Cardiac muscle cell (in vitro differentiated cells and primary cell): ENCODE data around the gene CHIA. TPM values are rescaled to one million over a fixed set of nuclear protein-coding genes. Genes with fewer than 3 reads are reported as not detected.

Experiments used
- DNase-seq, 2 donors: peaks; one replicate each; pipeline versions ENCODE4 v3.0.0 to v3.0.0-alpha.2; 2010 to 2017; ENCODE audit warnings: low read depth in 1 of 2, low spot score in 1 of 2
- H3K27ac ChIP-seq: fragments of 200-600 bp; sonication (generic); 2 replicates; pipeline ENCODE4 v1.5.1; 2016
- H3K27me3 ChIP-seq: fragments of 200-600 bp; sonication (generic); 2 replicates; pipeline ENCODE4 v1.6.0; 2016; ENCODE audit warnings: control low read depth
- H3K36me3 ChIP-seq: fragments of 200-600 bp; sonication (generic); 2 replicates; pipeline ENCODE4 v1.5.1; 2016; ENCODE audit warnings: control low read depth
- H3K4me1 ChIP-seq: fragments of 200-600 bp; sonication (generic); 2 replicates; pipeline ENCODE4 v1.8.1; 2017; ENCODE audit warnings: low read depth, mild to moderate bottlenecking, mixed run types
- H3K4me3 ChIP-seq: fragments of 200-600 bp; sonication (generic); 2 replicates; pipeline ENCODE4 v1.5.1; 2016; ENCODE audit warnings: mild to moderate bottlenecking
- H3K9me3 ChIP-seq: fragments of 200-600 bp; sonication (generic); 2 replicates; pipeline ENCODE4 v1.5.1; 2017; ENCODE audit warnings: low read depth, mild to moderate bottlenecking, control low read depth
- CTCF ChIP-seq: IDR thresholded peaks from 2 replicates; pipeline ENCODE4 v1.5.1; 2012; ENCODE audit warnings: low read depth, mild to moderate bottlenecking, low read length
- polyA plus RNA-seq: library from polyadenylated mRNA; unstranded; fragments of >200 nt; fragmentation: Nextera tagmentation; extraction: Ambion mirVana; gene quantifications from 2 replicates; pipeline ENCODE4 v1.2.1, GENCODE V29; 2016
- total RNA-seq: library from RNA; depleted of rRNA; stranded (reverse); fragments of >200 nt; gene quantifications from 2 replicates; pipeline ENCODE4 v1.2.3, GENCODE V29; 2016

CHIA gene
- total and polyA plus RNA-seq, 2 experiments from 2014 or later, result not detected

GRCh38 chr1:111302374-111302773, 11.7 kb downstream of the CHIA start:
- Histone ChIP-seq H3K4me3 (no peak overlapping the region), H3K27ac (no peak overlapping the region), H3K9me3 (no peaks in the 10 kb centered on the region), H3K36me3 (no peaks in the 10 kb centered on the region), H3K4me1 (no peaks in the 10 kb centered on the region), H3K27me3 (no peaks in the 10 kb centered on the region)
- no peak for TF ChIP-seq CTCF
- DNase-seq, result no peak

GRCh38 chr1:111309690-111310089, 19.0 kb downstream of the CHIA start:
- TF ChIP-seq CTCF, result no peak
- H3K4me1 ChIP-seq, result no peaks in the 10 kb centered on the region
- no peak overlapping the region for H3K27ac ChIP-seq
- DNase-seq, result no peak
- no peaks in the 10 kb centered on the region for H3K27me3 ChIP-seq
- no peaks in the 10 kb centered on the region for H3K36me3 ChIP-seq
- H3K4me3 ChIP-seq, result no peak overlapping the region
- no peaks in the 10 kb centered on the region for H3K9me3 ChIP-seq

- no peak for TF ChIP-seq CTCF
Observed at GRCh38 chr1:111318523-111318922, 27.9 kb downstream of the CHIA start.

GRCh38 chr1:111320066-111320879, 29.6 kb downstream of the CHIA start:
- H3K9me3 ChIP-seq, result no peaks in the 10 kb centered on the region
- no peaks in the 10 kb centered on the region for H3K27me3 ChIP-seq
- no peaks in the 10 kb centered on the region for H3K36me3 ChIP-seq
- no peak for TF ChIP-seq CTCF
- no peak overlapping the region for H3K4me3 ChIP-seq
- H3K27ac ChIP-seq, result no peak overlapping the region
- H3K4me1 ChIP-seq, result no peaks in the 10 kb centered on the region
- no peak for DNase-seq

More at GRCh38 chr1:111318523-111318922, 27.9 kb downstream of the CHIA start:
- Histone ChIP-seq H3K36me3 (no peaks in the 10 kb centered on the region), H3K27ac (no peak overlapping the region), H3K9me3 (no peaks in the 10 kb centered on the region), H3K27me3 (no peaks in the 10 kb centered on the region), H3K4me1 (no peaks in the 10 kb centered on the region), H3K4me3 (no peak overlapping the region)
- DNase-seq, result no peak

GRCh38 chr1:111323231-111323630, 32.6 kb downstream of the CHIA start:
- no peak for TF ChIP-seq CTCF
- H3K4me3 ChIP-seq, result no peak overlapping the region
- H3K27ac ChIP-seq, result no peak overlapping the region
- H3K36me3 ChIP-seq, result no peaks in the 10 kb centered on the region
- no peaks in the 10 kb centered on the region for H3K9me3 ChIP-seq
- DNase-seq, result no peak
- no peaks in the 10 kb centered on the region for H3K4me1 ChIP-seq
- H3K27me3 ChIP-seq, result no peaks in the 10 kb centered on the region
